ENCODE measurements around the gene RAD9A.

DNA sequence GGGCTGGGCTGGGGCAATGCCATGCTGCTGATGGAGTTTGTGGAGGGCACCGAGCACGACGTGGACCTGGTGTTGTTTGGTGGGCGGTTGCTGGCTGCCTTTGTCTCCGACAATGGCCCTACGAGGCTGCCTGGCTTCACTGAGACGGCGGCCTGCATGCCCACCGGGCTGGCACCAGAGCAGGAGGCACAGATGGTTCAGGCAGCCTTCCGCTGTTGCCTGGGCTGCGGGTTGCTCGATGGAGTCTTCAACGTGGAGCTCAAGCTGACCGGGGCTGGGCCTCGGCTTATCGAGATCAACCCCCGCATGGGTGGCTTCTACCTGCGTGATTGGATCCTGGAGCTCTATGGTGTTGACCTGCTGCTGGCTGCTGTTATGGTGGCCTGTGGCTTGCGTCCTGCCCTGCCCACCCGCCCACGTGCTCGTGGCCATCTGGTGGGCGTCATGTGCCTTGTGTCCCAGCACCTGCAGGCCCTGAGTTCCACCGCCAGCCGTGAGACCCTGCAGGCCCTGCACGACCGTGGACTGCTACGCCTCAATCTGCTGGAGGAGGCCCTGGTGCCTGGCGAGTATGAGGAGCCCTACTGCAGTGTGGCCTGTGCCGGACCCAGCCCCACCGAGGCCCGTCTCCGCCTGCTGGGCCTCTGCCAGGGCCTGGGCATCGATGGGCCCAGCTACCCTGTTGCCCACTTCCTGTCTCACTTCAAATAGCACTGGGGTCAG lies 32.3 kb downstream of the RAD9A start:
- TF ChIP-seq, protein P1, sequence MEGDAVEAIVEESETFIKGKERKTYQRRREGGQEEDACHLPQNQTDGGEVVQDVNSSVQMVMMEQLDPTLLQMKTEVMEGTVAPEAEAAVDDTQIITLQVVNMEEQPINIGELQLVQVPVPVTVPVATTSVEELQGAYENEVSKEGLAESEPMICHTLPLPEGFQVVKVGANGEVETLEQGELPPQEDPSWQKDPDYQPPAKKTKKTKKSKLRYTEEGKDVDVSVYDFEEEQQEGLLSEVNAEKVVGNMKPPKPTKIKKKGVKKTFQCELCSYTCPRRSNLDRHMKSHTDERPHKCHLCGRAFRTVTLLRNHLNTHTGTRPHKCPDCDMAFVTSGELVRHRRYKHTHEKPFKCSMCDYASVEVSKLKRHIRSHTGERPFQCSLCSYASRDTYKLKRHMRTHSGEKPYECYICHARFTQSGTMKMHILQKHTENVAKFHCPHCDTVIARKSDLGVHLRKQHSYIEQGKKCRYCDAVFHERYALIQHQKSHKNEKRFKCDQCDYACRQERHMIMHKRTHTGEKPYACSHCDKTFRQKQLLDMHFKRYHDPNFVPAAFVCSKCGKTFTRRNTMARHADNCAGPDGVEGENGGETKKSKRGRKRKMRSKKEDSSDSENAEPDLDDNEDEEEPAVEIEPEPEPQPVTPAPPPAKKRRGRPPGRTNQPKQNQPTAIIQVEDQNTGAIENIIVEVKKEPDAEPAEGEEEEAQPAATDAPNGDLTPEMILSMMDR (IDR thresholded peaks at IDR 0.05), result no peak
- no peak for TF ChIP-seq EZH2 (IDR thresholded peaks at IDR 0.05)
- TF ChIP-seq EZH2phosphoT487 (IDR thresholded peaks at IDR 0.05), result no peak
